Left kidney (tissue), 2 donors: ENCODE measurements around the gene PPP2R5C. TPM values are rescaled to one million over a fixed set of nuclear protein-coding genes. Genes with fewer than 3 reads are reported as not detected.

Experiments used
- DNase-seq: peaks from one replicate; pipeline ENCODE4 v3.0.0-alpha.2; 2013
- polyA plus RNA-seq: library from polyadenylated mRNA; unstranded; fragments of 120-200 nt; gene quantifications from one replicate; pipeline ENCODE4 v1.2.1, GENCODE V29; 2013; ENCODE audit not compliant: insufficient read length

The PPP2R5C gene
- polyA plus RNA-seq, 1 donor: 116 TPM

- no peak for DNase-seq
Observed at GRCh38 chr14:101865288-101865687, 103.8 kb downstream of the PPP2R5C start.

GRCh38 chr14:101867854-101868253 lies 106.3 kb downstream of the PPP2R5C start:
- no peak for DNase-seq

- DNase-seq: no peak
Observed at GRCh38 chr14:101869217-101869616, 107.7 kb downstream of the PPP2R5C start.

GRCh38 chr14:101870273-101870939 lies 108.9 kb downstream of the PPP2R5C start:
- DNase-seq: no peak

GRCh38 chr14:101872346-101872745 lies 110.8 kb downstream of the PPP2R5C start:
- DNase-seq: no peak

GRCh38 chr14:101873076-101873825 lies 111.7 kb downstream of the PPP2R5C start:
- DNase-seq: no peak

- no peak for DNase-seq
Observed at GRCh38 chr14:101873991-101874390, 112.5 kb downstream of the PPP2R5C start.

- no peak for DNase-seq
Observed at GRCh38 chr14:101875041-101875726, 113.7 kb downstream of the PPP2R5C start.

- peak; percentile 38 for DNase-seq
Observed at GRCh38 chr14:101875727-101876554, 114.4 kb downstream of the PPP2R5C start.

GRCh38 chr14:101876555-101876938 lies 115.0 kb downstream of the PPP2R5C start:
- DNase-seq: no peak

GRCh38 chr14:101877766-101878165 lies 116.3 kb downstream of the PPP2R5C start:
- DNase-seq: no peak

- DNase-seq: no peak
Observed at GRCh38 chr14:101878211-101878821, 116.8 kb downstream of the PPP2R5C start.

GRCh38 chr14:101878822-101879528 lies 117.5 kb downstream of the PPP2R5C start:
- no peak for DNase-seq

- no peak for DNase-seq
Observed at GRCh38 chr14:101879529-101880336, 118.2 kb downstream of the PPP2R5C start.

- no peak for DNase-seq
Observed at GRCh38 chr14:101881426-101881825, 119.9 kb downstream of the PPP2R5C start.

- no peak for DNase-seq
Observed at GRCh38 chr14:101882141-101882935, 120.8 kb downstream of the PPP2R5C start.

GRCh38 chr14:101884089-101884933 lies 122.8 kb downstream of the PPP2R5C start:
- DNase-seq: no peak

GRCh38 chr14:101884934-101885576 lies 123.5 kb downstream of the PPP2R5C start:
- DNase-seq: no peak
